HG02943 (cell line): Measurements from ENCODE around the gene HES5.

Source experiments
- ATAC-seq: cut with Tn5 transposase; IDR thresholded peaks from one replicate; pipeline ENCODE4 v1.9.1; 2021; ENCODE audit warnings: mild to moderate bottlenecking, low read depth, moderate library complexity; ENCODE audit not compliant: unreplicated experiment

HES5 gene

DNA sequence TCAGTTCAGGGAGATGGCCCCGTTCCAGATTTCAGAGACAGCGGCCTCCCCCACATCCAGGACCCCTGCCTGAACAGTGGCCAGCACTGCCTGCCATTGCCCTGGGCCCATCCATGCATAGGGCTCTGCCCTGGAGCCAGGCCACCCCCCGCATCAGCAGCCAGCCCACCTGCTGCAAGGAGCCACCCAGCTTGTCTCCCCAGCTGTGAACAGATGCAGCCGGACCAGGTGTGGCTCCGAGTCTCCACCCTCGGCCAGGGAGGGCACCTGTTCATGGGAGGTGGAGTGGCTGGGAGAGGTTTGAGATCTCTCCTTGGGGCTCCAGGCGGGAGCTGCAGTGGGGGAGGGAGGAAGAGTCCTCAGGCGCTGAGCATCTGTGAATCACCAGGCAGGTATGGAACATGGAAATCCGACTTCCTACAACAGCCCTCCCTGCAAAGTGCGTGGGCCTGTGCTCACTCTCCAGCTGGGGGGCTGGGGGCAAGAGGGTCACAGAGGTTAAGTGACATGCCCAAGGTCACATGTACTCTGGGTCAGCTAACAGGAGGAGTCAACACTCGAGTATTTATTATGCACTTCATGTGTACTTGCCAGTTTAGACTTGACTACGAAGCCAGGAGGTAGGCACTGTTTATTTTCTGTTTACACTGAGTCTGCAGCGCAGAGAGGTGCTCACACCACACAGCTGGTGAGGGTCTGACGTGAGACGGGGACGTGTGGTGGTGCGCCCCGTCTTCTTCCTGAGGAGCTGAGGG is 4.8 kb upstream of the HES5 start:
- ATAC-seq, result no peak

GRCh38 chr1:2534315-2534686 is 4.2 kb upstream of the HES5 start:
- no peak for ATAC-seq

DNA sequence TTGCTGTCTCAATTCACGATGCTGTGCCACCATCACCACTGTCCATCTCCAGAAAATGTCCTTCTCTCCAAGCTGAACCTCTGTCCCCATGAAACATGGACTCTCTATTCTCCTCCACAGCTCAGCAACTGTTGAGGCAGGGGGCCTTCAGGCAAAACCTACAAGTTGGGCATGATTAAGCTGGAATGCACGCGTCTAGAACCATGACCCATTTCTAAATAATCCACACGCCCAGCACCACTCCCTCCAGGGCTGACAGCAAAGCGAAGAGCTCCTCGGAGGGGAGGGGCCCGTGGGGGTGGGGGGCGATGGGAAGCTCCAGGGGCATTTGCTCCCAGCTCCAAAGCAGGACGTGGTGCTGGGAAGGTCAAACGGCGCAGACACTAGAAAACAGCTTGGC is 3.3 kb upstream of the HES5 start:
- ATAC-seq, result no peak

DNA sequence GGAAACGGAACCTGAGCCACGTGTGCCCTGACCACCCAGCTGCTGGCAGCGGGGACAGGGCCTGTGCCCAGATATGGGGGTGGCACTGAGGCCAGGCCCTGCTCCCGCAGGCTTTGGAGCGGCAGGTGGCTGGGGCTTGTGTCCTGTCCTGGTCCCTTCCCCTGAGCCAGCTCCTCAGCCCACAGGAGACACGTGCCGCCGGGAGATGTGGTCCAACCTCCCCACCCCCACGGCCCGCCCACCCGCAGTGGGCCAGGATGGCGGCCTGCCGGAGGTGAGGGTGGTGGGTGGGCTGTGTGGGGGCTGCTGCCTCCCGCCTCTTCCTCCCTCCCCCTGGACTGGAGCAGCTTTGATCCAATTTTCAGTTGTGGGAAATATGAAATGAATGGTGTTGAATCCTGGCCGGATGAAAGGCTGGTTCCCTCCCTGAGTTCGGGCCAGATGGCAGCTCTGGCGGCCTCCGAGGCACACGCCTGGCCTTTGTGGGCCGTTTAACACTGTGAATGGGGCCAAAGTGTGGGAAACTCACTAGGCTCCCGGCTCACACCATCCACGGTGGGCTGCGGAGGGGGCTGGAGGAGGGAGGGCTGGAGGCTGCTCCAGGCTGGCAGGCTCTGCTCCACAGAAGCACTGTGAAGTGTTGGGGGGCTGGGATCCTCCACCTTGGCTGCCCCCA is 2.6 kb upstream of the HES5 start:
- ATAC-seq, result no peak

GRCh38 chr1:2530513-2531361 is 674 bp upstream of the HES5 start:
- ATAC-seq, result no peak

DNA sequence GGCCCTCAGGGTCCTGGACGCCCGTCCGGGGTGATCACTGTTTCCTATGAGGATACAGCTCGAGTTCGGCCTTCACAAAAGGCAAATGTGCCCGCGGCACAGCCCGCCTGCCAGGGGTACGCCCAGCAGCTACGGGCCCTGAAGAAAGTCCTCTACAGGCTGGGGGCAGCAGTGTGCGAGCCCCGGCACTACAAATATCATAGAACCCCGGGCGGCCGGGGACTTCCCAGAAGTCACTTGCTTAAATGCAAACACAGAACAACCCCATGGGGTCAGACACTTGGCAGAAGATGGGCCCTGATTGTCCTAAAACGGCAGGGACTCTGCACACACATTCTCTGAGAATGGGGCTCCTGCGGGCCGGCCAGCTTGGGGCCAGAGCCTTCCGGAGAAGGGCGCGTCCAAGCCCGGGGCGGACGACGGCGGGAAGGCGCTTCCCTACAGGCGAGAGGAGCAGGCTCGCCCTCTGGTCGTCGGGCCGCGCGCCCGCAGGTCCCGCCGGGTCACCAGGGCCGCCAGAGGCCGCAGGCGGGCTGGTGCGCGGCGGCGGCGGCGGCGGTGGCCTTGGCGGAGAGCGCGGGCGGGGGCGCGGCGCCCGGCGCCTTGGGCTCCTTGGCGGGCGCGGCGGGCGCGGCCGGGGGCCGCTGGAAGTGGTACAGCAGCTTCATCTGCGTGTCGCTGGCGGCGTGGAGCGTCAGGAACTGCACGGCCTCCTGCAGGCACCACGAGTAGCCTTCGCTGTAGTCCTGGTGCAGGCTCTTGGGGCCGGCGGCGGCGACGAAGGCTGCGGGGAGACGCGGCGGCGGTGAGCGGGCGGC is 888 bp downstream of the HES5 start:
- ATAC-seq, result no peak

GRCh38 chr1:2528611-2528965 is 1.5 kb downstream of the HES5 start:
- ATAC-seq, result no peak

GRCh38 chr1:2528016-2528415 is 2.0 kb downstream of the HES5 start:
- ATAC-seq, result no peak

DNA sequence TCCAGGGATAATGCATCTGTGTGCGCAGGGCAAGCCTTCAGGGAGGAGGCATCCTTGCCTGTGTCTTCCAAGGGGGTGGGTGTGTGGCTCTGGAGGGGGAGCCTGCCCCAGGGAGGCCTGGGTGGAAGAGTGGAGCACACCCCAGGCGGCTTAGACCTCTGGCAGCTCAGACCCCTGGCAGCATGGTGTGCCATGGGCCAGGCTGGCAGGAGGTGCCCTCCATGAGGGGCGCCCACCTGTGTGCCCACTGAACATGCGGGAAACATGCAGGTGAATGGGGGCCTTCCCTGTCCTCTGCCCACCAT is 2.6 kb downstream of the HES5 start:
- no peak for ATAC-seq

- ATAC-seq, result peak; percentile 11
Measured at GRCh38 chr1:2526824-2527555, 3.1 kb downstream of the HES5 start.

GRCh38 chr1:2525920-2526823 is 3.9 kb downstream of the HES5 start, which contains the start of gene PANK4:
Gene PANK4, minus strand, starts transcription at chr1:2526596. Its CDS starts 9 bp downstream, at chr1:2526587.
- peak; percentile 68 for ATAC-seq

GRCh38 chr1:2525572-2525919 is 4.5 kb downstream of the HES5 start:
- ATAC-seq, result no peak

- no peak for ATAC-seq
Measured at GRCh38 chr1:2523891-2524609, 6.0 kb downstream of the HES5 start.

GRCh38 chr1:2523191-2523890 is 6.7 kb downstream of the HES5 start:
- no peak for ATAC-seq

- no peak for ATAC-seq
Measured at GRCh38 chr1:2522230-2522629, 7.8 kb downstream of the HES5 start.

- ATAC-seq, result no peak
Measured at GRCh38 chr1:2520806-2521205, 9.3 kb downstream of the HES5 start.

- ATAC-seq, result no peak
Measured at GRCh38 chr1:2520206-2520605, 9.9 kb downstream of the HES5 start.

GRCh38 chr1:2519729-2520128 is 10.3 kb downstream of the HES5 start:
- no peak for ATAC-seq
